ENCODE measurements around the gene XXYLT1.

Gene XXYLT1

DNA sequence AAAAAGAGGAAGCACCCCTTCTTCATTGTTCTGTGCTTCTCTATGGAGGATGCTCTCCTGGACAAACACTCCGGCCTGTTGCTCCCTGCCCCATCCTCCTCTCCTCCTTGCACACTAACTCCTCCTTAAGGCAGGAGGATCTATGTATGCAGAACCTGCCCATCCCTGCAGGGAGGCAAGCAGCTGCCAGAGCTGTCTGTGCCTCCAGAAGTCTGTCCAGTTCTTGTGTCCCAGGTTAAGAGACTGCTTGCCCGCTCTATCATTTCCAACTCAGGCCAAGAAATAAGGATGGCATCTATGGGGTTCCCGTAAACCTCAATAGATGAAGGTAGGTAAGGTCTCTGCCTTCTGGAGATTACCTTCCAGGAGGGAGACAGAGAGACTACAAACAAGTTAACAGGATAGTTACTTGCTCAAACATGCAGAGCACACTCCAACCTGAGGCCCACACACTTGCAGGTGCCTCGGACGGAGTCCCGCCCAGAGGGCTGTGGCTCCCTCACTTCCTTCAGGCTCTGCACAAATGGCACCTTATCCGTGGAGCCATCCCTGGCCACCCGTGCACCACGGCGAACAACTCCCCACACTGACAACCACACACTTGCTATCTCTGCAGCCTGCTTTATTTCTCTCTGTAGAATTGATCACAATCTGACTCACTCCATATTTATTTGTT, 6.9 kb downstream of the XXYLT1 start:
- Histone ChIP-seq H3K4me3 (ENCODE audit: low read depth, low read length) (no peak overlapping the region), H3K9ac (ENCODE audit: low read depth, low read length) (no peak overlapping the region), H3K4me1 (ENCODE audit: control insufficient read depth, insufficient read depth, low read length) (peaks cover 3% of the 10 kb centered on the region), H3K27me3 (ENCODE audit: control insufficient read depth, insufficient read depth, low read length) (no peaks in the 10 kb centered on the region), H3K36me3 (ENCODE audit: control insufficient read depth, insufficient read depth, low read length) (no peaks in the 10 kb centered on the region), H3K9me3 (ENCODE audit: control insufficient read depth, insufficient read depth, low read length) (no peaks in the 10 kb centered on the region)

DNA sequence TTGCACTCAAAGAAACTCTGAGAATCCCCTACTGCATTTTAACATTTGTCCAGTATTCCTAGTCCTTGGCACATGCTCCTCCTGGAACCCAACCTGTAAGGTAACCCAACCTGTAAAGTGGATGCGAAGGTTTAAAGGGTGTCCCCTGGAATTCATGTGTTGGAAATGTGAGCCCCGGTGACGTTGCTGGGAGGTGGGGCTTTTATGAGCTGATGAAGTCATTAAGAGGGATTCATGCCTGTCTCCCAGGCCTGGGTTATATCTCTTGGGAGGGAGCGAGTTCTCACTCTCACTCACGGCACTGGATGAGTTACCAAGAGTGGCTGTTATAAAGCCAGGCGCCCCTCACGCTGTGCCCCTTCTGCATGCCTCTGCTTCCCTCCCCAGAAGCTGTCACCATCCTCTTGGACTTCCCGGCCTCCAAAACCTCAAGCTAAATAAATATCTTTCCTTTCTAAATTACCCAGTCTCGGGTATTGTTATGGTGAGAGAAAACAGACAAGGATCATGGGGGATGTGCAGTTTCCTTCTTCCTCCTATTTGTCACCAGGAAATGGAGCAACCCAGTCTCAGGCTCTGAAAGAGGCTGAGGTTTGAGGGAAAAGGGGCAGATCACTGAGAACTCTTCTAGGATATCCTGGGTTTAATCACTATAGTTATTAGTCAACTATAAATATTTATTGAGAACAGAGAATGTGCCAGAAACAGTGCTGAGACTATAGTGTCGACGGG, 7.6 kb downstream of the XXYLT1 start:
- no peak overlapping the region for H3K9ac ChIP-seq (ENCODE audit: low read depth, low read length)
- no peaks in the 10 kb centered on the region for H3K36me3 ChIP-seq (ENCODE audit: control insufficient read depth, insufficient read depth, low read length)
- no peak overlapping the region for H3K4me3 ChIP-seq (ENCODE audit: low read depth, low read length)
- H3K4me1 ChIP-seq (ENCODE audit: control insufficient read depth, insufficient read depth, low read length), result peaks cover 10% of the 10 kb centered on the region
- H3K27me3 ChIP-seq (ENCODE audit: control insufficient read depth, insufficient read depth, low read length), result no peaks in the 10 kb centered on the region
- H3K9me3 ChIP-seq (ENCODE audit: control insufficient read depth, insufficient read depth, low read length), result no peaks in the 10 kb centered on the region

DNA sequence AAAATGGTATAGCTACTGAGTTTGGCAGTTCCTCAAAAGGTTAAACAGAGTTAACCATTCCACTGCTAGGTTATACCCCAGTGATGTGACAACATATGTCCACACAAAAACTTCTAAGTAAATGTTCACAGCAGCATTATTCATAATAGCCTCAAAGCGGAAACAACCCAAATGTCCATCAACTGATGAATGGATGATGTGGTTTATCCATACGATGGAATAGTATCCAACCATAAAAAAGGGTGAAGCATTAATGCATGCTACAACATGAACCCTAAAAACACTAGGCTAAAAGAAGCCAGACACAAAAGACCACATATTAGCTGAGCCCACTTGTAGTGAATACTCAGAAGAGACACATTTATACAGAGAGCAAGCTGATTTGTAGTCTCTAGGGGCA, 9.0 kb downstream of the XXYLT1 start:
- no peak overlapping the region for H3K4me3 ChIP-seq (ENCODE audit: low read depth, low read length)
- no peaks in the 10 kb centered on the region for H3K36me3 ChIP-seq (ENCODE audit: control insufficient read depth, insufficient read depth, low read length)
- H3K27me3 ChIP-seq (ENCODE audit: control insufficient read depth, insufficient read depth, low read length), result no peaks in the 10 kb centered on the region
- no peak overlapping the region for H3K9ac ChIP-seq (ENCODE audit: low read depth, low read length)
- H3K9me3 ChIP-seq (ENCODE audit: control insufficient read depth, insufficient read depth, low read length), result no peaks in the 10 kb centered on the region
- peaks cover 10% of the 10 kb centered on the region for H3K4me1 ChIP-seq (ENCODE audit: control insufficient read depth, insufficient read depth, low read length)

DNA sequence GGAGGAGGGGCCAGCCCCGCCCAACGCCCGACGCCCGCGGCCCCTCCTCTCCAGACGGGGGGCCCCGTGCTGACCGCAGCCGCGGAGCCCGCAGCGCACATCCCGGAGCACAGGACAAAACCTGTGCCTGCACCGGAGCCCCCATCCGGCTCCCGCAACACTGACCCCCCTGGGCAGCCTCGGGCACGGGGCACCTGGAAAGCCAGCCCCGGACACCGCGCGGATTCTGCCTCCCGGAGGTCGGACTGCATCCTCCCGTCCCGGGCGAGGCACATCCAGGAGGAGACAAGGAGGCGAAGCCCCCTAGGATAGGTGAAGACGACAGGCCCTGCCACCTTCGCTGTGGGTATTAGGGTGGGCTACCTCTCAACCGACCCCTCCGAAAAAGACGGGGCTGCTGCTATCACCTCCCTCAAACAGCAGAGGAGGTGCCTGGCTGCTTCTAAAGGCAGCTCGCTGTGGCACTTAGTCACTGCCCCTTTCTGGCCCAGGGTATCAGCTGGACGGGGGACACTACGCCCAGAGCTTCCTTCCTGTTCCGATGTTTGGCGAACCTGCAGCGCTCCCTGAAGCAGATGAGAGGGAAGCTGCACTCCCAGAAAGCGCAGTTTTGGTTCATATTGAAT, 10.6 kb downstream of the XXYLT1 start:
- no peak overlapping the region for H3K9ac ChIP-seq (ENCODE audit: low read depth, low read length)
- H3K4me1 ChIP-seq (ENCODE audit: control insufficient read depth, insufficient read depth, low read length), result peaks cover 12% of the 10 kb centered on the region
- no peaks in the 10 kb centered on the region for H3K9me3 ChIP-seq (ENCODE audit: control insufficient read depth, insufficient read depth, low read length)
- H3K27me3 ChIP-seq (ENCODE audit: control insufficient read depth, insufficient read depth, low read length), result no peaks in the 10 kb centered on the region
- no peaks in the 10 kb centered on the region for H3K36me3 ChIP-seq (ENCODE audit: control insufficient read depth, insufficient read depth, low read length)
- H3K4me3 ChIP-seq (ENCODE audit: low read depth, low read length), result peak overlapping the region; percentile 81

DNA sequence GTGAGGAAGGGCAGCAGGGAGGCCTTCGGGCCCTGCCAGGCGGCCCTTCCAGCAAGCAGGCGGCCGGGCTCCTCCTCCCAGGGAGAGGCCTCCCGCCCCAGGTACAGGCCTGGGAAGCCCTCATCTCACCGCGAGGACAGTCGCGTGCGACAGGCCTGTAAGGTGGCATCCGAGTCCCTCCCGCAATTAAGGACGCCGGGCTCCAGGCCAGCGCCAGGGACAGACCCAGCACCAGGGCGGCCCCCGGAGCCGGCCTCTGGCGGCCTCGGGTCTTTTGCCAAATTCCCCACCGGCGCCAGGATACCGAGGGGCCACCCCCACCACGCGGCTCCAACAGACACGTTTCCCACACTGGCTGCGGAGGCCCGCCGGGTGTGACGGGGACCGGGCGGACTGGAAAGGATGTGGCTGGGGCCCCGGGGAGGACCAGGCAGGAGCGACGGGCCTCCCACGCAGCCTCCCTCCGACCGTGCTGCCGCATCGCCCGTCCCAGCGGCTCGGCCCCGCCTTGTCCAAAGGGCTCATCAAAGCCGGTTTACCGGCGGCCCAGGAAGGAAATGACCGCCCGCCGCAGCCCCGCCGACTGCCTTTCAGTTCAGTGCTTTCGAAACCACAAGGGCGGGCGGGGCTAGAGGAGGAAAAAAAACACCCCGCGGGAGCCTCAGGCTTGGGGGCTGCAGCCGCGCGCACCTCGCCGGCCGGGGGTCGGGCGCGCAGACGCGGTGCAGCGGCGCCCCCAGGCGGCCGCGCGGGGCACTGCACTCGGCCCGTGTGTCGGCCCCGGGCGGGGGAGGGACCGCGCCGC, 11.3 kb downstream of the XXYLT1 start:
- H3K4me1 ChIP-seq (ENCODE audit: control insufficient read depth, insufficient read depth, low read length), result peaks cover 14% of the 10 kb centered on the region
- H3K27me3 ChIP-seq (ENCODE audit: control insufficient read depth, insufficient read depth, low read length), result no peaks in the 10 kb centered on the region
- H3K4me3 ChIP-seq (ENCODE audit: low read depth, low read length), result peak overlapping the region; percentile 81
- H3K36me3 ChIP-seq (ENCODE audit: control insufficient read depth, insufficient read depth, low read length), result no peaks in the 10 kb centered on the region
- H3K9ac ChIP-seq (ENCODE audit: low read depth, low read length), result peak overlapping the region; percentile 47
- no peaks in the 10 kb centered on the region for H3K9me3 ChIP-seq (ENCODE audit: control insufficient read depth, insufficient read depth, low read length)

DNA sequence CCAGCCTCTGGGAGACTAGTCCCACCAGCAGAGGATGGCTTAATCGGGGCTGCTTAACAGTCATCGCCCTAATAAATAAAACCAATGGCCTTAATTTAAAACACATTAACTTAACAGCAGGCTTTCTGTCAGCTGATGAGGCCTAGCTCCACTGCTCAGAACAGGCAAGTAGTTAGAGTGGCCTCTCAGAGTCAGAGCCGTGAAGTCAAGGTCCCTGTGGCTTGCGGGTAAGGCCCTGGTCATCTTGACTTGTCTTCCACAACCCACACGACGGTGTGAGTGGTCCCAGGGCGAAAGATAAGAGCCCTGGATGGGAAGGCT, 11.8 kb downstream of the XXYLT1 start:
- Histone ChIP-seq H3K4me1 (ENCODE audit: control insufficient read depth, insufficient read depth, low read length) (peaks cover 14% of the 10 kb centered on the region), H3K9me3 (ENCODE audit: control insufficient read depth, insufficient read depth, low read length) (no peaks in the 10 kb centered on the region), H3K36me3 (ENCODE audit: control insufficient read depth, insufficient read depth, low read length) (no peaks in the 10 kb centered on the region), H3K27me3 (ENCODE audit: control insufficient read depth, insufficient read depth, low read length) (no peaks in the 10 kb centered on the region), H3K9ac (ENCODE audit: low read depth, low read length) (peak overlapping the region; percentile 47), H3K4me3 (ENCODE audit: low read depth, low read length) (no peak overlapping the region)

DNA sequence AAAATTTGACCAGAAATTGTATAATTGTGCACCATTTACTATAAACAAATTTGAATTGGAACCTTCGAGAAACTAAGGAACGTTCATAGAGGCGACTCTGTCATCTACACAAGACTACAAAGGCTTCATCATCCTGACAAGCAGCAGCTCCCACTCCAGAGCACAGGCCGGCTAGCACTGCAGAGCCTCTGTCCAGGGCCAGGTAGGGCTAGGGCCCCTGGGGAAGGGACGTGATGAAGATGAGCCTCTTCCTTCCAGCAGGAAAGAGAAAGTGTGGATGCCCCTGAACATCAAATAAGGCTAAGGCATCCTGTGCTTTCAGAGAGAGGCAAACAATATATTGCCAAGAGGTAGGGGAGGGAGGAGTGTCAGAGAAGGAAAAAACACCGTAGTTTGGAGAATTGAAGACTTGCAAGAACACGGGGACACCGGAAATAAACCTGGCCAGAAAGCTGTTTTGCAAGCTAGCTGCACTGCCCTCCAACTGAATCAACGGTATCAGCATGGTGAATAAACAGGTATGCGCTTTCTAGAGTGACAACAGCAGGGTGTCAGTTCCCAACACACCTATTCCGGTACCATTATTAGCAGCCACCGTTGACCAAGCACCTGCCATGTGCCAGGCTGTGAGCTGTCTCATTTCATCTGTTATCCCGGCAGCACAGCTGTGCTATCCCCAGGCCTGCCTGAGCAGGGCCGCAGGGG, 12.4 kb downstream of the XXYLT1 start:
- no peak overlapping the region for H3K4me3 ChIP-seq (ENCODE audit: low read depth, low read length)
- H3K4me1 ChIP-seq (ENCODE audit: control insufficient read depth, insufficient read depth, low read length), result peaks cover 17% of the 10 kb centered on the region
- H3K27me3 ChIP-seq (ENCODE audit: control insufficient read depth, insufficient read depth, low read length), result no peaks in the 10 kb centered on the region
- H3K9ac ChIP-seq (ENCODE audit: low read depth, low read length), result peak overlapping the region; percentile 37
- no peaks in the 10 kb centered on the region for H3K36me3 ChIP-seq (ENCODE audit: control insufficient read depth, insufficient read depth, low read length)
- no peaks in the 10 kb centered on the region for H3K9me3 ChIP-seq (ENCODE audit: control insufficient read depth, insufficient read depth, low read length)

DNA sequence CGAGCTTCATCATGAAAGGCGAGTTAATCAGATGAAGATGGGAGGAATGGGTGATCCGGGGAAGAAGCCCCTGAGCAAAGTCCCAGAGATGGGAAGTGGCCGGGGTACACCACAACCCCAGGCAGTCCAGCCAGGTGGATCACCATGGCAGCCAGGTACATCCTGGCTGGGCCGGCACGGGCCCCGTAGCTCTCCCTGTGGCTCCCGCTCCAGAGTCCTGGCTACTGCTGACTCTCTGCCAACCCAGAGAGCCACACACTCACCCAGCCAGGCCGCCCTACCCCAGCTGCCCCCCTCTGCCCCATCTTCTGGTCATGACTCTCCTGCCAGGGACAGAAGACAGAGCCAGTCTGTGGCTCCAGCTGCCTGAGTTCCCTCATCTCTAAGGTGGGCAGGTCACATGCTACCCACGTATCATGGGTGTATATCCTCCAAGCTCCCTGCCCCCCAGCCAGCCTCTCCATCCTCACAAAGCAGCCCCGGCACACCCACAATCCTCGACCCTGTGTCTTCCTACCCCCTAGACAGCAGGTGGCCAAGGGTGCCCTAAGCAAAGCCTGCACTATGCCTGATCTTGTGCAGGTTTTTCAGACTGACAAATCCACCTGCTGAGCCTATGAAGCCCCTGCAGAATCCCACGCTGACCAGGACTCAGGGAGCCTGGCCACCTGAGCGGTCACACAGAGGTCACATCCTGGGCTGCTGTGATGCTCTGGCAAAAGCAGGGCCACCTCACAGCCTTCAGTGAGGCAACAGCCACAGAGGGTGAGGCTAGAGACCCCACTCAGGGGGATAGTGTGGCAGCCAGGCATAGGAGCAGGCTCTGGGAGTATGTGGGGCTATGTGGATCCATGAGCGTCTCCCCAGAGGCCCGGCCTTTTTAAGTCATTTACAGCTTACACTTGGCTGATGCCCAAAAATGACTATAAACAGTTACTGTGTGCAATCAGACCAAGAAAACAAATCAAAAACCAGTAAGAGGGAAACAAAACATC, 13.2 kb downstream of the XXYLT1 start:
- no peaks in the 10 kb centered on the region for H3K9me3 ChIP-seq (ENCODE audit: control insufficient read depth, insufficient read depth, low read length)
- H3K4me3 ChIP-seq (ENCODE audit: low read depth, low read length), result no peak overlapping the region
- H3K27me3 ChIP-seq (ENCODE audit: control insufficient read depth, insufficient read depth, low read length), result no peaks in the 10 kb centered on the region
- H3K4me1 ChIP-seq (ENCODE audit: control insufficient read depth, insufficient read depth, low read length), result peaks cover 18% of the 10 kb centered on the region
- H3K36me3 ChIP-seq (ENCODE audit: control insufficient read depth, insufficient read depth, low read length), result no peaks in the 10 kb centered on the region
- H3K9ac ChIP-seq (ENCODE audit: low read depth, low read length), result no peak overlapping the region

DNA sequence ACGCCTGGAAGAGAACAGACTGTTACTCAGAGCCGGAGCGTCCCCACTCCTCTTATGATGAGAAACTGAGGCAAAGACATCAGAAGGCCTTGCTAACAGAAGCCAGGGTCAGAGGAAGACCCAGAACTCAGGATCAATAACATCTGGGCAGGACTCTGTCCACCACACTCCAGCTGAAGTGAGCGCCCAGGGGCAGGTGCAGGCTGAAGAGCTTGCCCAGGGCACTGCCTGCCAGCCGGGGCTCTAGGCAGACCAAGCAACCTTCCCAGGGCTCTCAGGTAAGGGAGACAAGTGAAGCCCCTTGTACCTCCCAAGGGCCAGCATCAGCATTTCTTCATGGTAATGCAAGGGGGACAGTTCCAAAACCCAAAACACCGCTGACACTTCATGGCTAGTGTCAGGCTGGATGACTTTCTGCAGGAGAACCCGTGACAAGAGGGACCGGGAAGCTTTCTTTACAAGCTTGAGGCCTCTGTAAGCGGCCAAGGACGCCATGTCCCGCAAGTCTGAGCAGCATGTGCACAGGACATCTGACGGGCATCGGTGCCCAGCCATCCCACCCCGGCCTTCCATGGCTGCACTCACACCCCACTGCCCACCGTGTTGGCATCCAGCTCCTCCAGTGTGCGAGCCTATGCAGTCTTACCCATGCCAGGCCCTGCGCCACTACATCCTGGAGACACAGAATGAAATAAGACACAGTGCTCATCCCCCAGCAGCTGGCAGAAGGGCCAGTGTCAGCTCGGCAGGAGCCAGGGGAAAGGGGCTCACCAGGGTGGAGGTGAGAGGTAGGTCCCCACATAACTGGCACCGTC, 14.1 kb downstream of the XXYLT1 start:
- H3K9ac ChIP-seq (ENCODE audit: low read depth, low read length), result peak overlapping the region; percentile 12
- no peaks in the 10 kb centered on the region for H3K27me3 ChIP-seq (ENCODE audit: control insufficient read depth, insufficient read depth, low read length)
- H3K36me3 ChIP-seq (ENCODE audit: control insufficient read depth, insufficient read depth, low read length), result no peaks in the 10 kb centered on the region
- H3K4me3 ChIP-seq (ENCODE audit: low read depth, low read length), result no peak overlapping the region
- peaks cover 18% of the 10 kb centered on the region for H3K4me1 ChIP-seq (ENCODE audit: control insufficient read depth, insufficient read depth, low read length)
- no peaks in the 10 kb centered on the region for H3K9me3 ChIP-seq (ENCODE audit: control insufficient read depth, insufficient read depth, low read length)

All from iPS-15b (cell line).